ENCODE data around the gene MAU2.

Gene MAU2

GRCh38 chr19:19399733-19400433 is 79.3 kb downstream of the MAU2 start:
- in situ Hi-C loops (cut with HindIII; ENCODE audit: low sequenced_read_pairs): no loop called here
- TF ChIP-seq CTCF (IDR thresholded peaks at IDR 0.05; ENCODE audit: low read depth, low read length, missing control alignments): no peak
- no peak for DNase-seq (ENCODE audit: low read depth)
- no peak overlapping the region for H3K4me3 ChIP-seq (ENCODE audit: low read depth, low read length)

DNA sequence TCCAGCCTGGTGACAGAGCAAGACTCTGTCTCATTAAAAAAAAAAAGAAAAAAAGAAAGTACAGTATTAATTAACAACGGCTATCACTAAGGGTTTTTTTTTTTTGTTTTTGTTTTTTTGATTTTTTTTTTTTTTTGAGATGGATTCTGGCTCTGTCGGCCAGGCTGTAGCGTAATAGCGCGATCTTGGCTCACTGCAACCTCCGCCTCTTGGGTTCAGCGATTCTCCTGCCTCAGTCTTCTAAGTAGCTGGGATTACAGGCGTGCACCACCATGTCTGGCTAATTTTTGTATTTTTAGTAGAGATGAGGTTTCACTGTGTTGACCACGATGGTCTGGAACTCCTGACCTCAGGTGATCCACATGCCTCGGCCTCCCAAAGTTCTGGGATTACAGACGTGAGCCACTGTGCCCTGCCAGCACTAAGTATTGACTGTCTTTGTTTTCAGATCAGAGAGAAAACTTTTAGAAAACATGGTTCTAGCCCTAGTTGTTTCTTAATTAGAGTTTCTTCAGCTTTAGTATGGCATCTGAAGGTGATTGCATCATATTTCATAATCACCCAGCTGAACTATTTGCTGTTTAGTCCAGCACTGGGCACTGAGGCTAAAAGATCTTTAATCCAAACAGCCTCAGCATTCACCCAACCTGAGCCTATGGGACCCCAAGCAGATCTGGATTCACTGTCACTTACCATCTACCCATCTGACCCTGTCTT is 82.2 kb downstream of the MAU2 start:
- H3K4me3 ChIP-seq (ENCODE audit: low read depth, low read length): no peak overlapping the region
- in situ Hi-C loops (cut with HindIII; ENCODE audit: low sequenced_read_pairs): no loop called here
- TF ChIP-seq CTCF (IDR thresholded peaks at IDR 0.05; ENCODE audit: low read depth, low read length, missing control alignments): no peak
- no peak for DNase-seq (ENCODE audit: low read depth)

GRCh38 chr19:19403373-19403901 is 82.8 kb downstream of the MAU2 start:
- H3K4me3 ChIP-seq (ENCODE audit: low read depth, low read length): no peak overlapping the region
- in situ Hi-C loops (cut with HindIII; ENCODE audit: low sequenced_read_pairs): no loop called here
- TF ChIP-seq CTCF (IDR thresholded peaks at IDR 0.05; ENCODE audit: low read depth, low read length, missing control alignments): no peak
- DNase-seq (ENCODE audit: low read depth): no peak

DNA sequence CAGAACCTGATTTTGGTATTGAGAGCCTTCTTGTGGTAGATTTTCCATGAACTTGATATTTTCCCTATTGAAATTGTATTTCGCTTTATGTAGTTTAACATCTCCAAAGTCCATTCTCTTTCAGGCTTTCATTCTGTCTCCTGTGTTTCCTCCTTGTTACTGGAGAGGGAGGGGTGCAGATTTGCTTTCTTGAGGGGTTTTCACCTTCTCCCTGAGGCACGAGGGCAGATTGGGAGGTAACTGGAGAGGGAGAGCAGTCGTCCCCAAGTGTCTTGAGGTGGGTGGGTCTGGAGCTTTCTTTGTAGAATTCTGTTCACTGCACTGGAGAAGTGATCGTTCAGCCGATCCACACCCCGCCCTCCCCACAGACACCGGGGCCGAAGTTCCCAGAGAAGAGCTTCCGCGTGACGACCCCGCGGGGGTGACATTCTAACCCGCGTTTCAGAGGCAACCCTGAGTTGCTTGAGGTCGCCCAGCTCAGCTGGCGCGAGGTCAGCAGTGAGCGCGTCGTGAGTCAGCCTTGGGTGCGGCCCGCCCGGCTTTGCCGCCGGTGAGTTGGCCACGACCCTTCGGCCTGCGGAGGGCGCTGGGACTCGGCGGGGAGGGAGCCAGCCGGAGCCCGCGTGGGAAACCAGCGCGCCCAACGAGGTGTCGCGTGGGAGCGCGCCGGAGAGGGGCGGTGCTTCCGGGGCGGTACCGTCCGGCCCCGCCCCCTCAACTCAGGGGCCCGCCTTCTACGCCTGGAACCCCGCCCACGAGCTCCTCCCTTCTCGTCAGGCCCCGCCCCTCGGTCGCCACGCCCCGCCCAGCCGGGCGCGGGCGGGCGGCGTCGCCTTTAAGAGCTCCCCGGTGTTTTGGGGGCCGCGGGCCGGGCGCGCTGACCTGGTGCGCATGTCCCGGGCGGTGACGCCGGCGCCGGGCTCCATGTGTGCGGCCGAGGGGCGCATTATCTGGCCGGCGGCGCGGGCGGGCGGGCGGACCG is 84.5 kb downstream of the MAU2 start, which contains the start of gene GATAD2A:
Gene GATAD2A, plus strand, starts transcription at position 797 of the 982 bp plus-strand sequence. CDS start 59,671 bp downstream, outside the sequence.
- no peak for TF ChIP-seq CTCF (IDR thresholded peaks at IDR 0.05; ENCODE audit: low read depth, low read length, missing control alignments)
- peak within 1 kb of the TSS; percentile 78 for H3K4me3 ChIP-seq (ENCODE audit: low read depth, low read length)
- in situ Hi-C loops (cut with HindIII; ENCODE audit: low sequenced_read_pairs): no loop called here
- peak; percentile 73 for DNase-seq (ENCODE audit: low read depth)

- in situ Hi-C loops (cut with HindIII; ENCODE audit: low sequenced_read_pairs): no loop called here
- H3K4me3 ChIP-seq (ENCODE audit: low read depth, low read length): peak overlapping the region; percentile 78
- peak; percentile 20 for DNase-seq (ENCODE audit: low read depth)
- no peak for TF ChIP-seq CTCF (IDR thresholded peaks at IDR 0.05; ENCODE audit: low read depth, low read length, missing control alignments)
Measured at GRCh38 chr19:19405971-19406877, 85.6 kb downstream of the MAU2 start.
